ENCODE results near the gene ACOT7.

Gene ACOT7

DNA sequence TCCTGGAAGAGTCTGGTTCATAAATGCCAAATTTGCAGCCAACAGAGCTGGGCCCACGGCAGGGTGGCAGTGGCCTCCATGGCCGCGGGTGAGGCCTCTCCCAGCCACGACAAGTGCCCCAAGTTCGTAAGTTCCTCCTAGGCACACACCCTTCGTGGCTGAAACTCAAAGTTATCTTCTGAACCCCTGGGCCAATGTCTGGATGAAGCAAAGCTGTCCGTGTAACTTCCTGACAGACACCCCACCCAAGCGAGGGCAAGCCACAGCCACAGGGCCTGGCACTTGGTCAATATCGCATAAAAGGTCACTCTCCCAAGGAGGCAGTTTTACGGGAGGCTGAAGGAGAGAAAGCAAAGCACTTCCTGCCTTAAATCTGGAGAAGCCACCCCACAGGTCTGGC, 104.9 kb downstream of the ACOT7 start:
- Histone ChIP-seq H3K27ac (ENCODE audit: low read depth, low read length, poor library complexity, severe bottlenecking) (no peak overlapping the region), H3K4me3 (ENCODE audit: low read depth, low read length, poor library complexity, severe bottlenecking) (no peak overlapping the region), H3K79me2 (ENCODE audit: insufficient read depth, low read length) (no peaks in the 10 kb centered on the region), H3F3A (ENCODE audit: insufficient read depth, low read length) (no peaks in the 10 kb centered on the region), H3K9me3 (ENCODE audit: low read length) (no peaks in the 10 kb centered on the region), H3K9ac (ENCODE audit: low read length) (no peak overlapping the region), H3K36me3 (ENCODE audit: insufficient read depth, low read length) (no peaks in the 10 kb centered on the region), H3K4me2 (ENCODE audit: low read length) (no peak overlapping the region), H3K9me2 (ENCODE audit: low read depth, low read length) (no peaks in the 10 kb centered on the region), H4K20me1 (ENCODE audit: insufficient read depth, low read length) (no peaks in the 10 kb centered on the region), H2AFZ (ENCODE audit: low read length) (no peak overlapping the region), H3K27me3 (ENCODE audit: insufficient read depth, low read length) (no peaks in the 10 kb centered on the region), H3K4me1 (ENCODE audit: insufficient read depth, low read length, severe bottlenecking) (no peaks in the 10 kb centered on the region)
- no peak for TF ChIP-seq EZH2 (IDR thresholded peaks at IDR 0.05; ENCODE audit: borderline replicate concordance, low read length)
- no peak for TF ChIP-seq CTCF (IDR thresholded peaks at IDR 0.05; ENCODE audit: low read length)

DNA sequence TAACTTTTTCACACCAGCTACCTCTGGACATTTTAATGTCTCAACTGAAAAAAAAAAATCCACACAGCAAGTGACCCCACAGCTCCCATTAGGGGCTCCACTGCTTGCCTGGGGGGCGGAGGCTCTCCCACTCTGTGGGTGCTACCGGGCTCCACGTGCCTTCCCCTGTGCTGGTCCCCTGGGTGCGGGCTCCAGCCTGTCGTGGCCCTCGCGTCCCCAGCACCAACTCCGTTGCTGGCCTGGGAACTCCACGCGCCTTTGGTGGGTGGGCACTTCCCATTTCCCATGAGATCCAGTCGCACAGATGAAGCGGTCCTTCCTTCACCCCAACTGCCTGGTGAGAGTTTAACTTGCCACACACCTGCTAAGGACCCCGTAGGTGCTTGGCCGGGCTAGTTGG, 105.5 kb downstream of the ACOT7 start:
- Histone ChIP-seq H3K79me2 (ENCODE audit: insufficient read depth, low read length) (no peaks in the 10 kb centered on the region), H2AFZ (ENCODE audit: low read length) (no peak overlapping the region), H3K4me2 (ENCODE audit: low read length) (no peak overlapping the region), H3K27ac (ENCODE audit: low read depth, low read length, poor library complexity, severe bottlenecking) (no peak overlapping the region), H3K9ac (ENCODE audit: low read length) (no peak overlapping the region), H3K36me3 (ENCODE audit: insufficient read depth, low read length) (no peaks in the 10 kb centered on the region), H3K9me2 (ENCODE audit: low read depth, low read length) (no peaks in the 10 kb centered on the region), H3K4me3 (ENCODE audit: low read depth, low read length, poor library complexity, severe bottlenecking) (no peak overlapping the region), H3K9me3 (ENCODE audit: low read length) (no peaks in the 10 kb centered on the region), H3K4me1 (ENCODE audit: insufficient read depth, low read length, severe bottlenecking) (no peaks in the 10 kb centered on the region), H3F3A (ENCODE audit: insufficient read depth, low read length) (no peaks in the 10 kb centered on the region), H3K27me3 (ENCODE audit: insufficient read depth, low read length) (no peaks in the 10 kb centered on the region), H4K20me1 (ENCODE audit: insufficient read depth, low read length) (no peaks in the 10 kb centered on the region)
- TF ChIP-seq CTCF (IDR thresholded peaks at IDR 0.05; ENCODE audit: low read length), result no peak
- no peak for TF ChIP-seq EZH2 (IDR thresholded peaks at IDR 0.05; ENCODE audit: borderline replicate concordance, low read length)

GRCh38 chr1:6287431-6287886, 106.1 kb downstream of the ACOT7 start:
- H3F3A ChIP-seq (ENCODE audit: insufficient read depth, low read length), result no peaks in the 10 kb centered on the region

More at GRCh38 chr1:6287431-6287886, 106.1 kb downstream of the ACOT7 start:
- Histone ChIP-seq H3K4me1 (ENCODE audit: insufficient read depth, low read length, severe bottlenecking) (no peaks in the 10 kb centered on the region), H3K36me3 (ENCODE audit: insufficient read depth, low read length) (no peaks in the 10 kb centered on the region), H3K9ac (ENCODE audit: low read length) (no peak overlapping the region), H4K20me1 (ENCODE audit: insufficient read depth, low read length) (no peaks in the 10 kb centered on the region), H3K27me3 (ENCODE audit: insufficient read depth, low read length) (no peaks in the 10 kb centered on the region), H3K79me2 (ENCODE audit: insufficient read depth, low read length) (no peaks in the 10 kb centered on the region), H3K9me3 (ENCODE audit: low read length) (no peaks in the 10 kb centered on the region), H2AFZ (ENCODE audit: low read length) (no peak overlapping the region), H3K4me2 (ENCODE audit: low read length) (no peak overlapping the region), H3K27ac (ENCODE audit: low read depth, low read length, poor library complexity, severe bottlenecking) (no peak overlapping the region), H3K9me2 (ENCODE audit: low read depth, low read length) (no peaks in the 10 kb centered on the region), H3K4me3 (ENCODE audit: low read depth, low read length, poor library complexity, severe bottlenecking) (no peak overlapping the region)
- TF ChIP-seq CTCF (IDR thresholded peaks at IDR 0.05; ENCODE audit: low read length), result no peak
- no peak for TF ChIP-seq EZH2 (IDR thresholded peaks at IDR 0.05; ENCODE audit: borderline replicate concordance, low read length)
